IPS-20b (cell line): ENCODE data around the gene CACNA2D1.
A peak's percentile ranks its signal among the peaks of the same experiment; 100 is the strongest.

Source experiments
- H3K27ac ChIP-seq: one replicate; pipeline ENCODE4 v1.5.1; 2013; ENCODE audit warnings: low read length
- H3K27me3 ChIP-seq: 2 replicates; pipeline ENCODE4 v1.6.1; 2013; ENCODE audit warnings: mild to moderate bottlenecking, low read length, inconsistent platforms; ENCODE audit not compliant: insufficient read depth
- H3K36me3 ChIP-seq: 2 replicates; pipeline ENCODE4 v1.6.1; 2013; ENCODE audit warnings: low read depth, mild to moderate bottlenecking, inconsistent platforms, low read length, moderate library complexity; ENCODE audit not compliant: insufficient read depth
- H3K4me1 ChIP-seq: 2 replicates; pipeline ENCODE4 v1.6.1; 2013; ENCODE audit warnings: mild to moderate bottlenecking, control low read depth, inconsistent platforms, low read length, moderate library complexity; ENCODE audit not compliant: insufficient read depth
- H3K4me3 ChIP-seq: 2 replicates; pipeline ENCODE4 v1.5.1; 2013; ENCODE audit warnings: mild to moderate bottlenecking, low read length, inconsistent platforms
- H3K9ac ChIP-seq: 2 replicates; pipeline ENCODE4 v1.6.1; 2013; ENCODE audit warnings: low read depth, mild to moderate bottlenecking, inconsistent platforms, low read length, moderate library complexity
- H3K9me3 ChIP-seq: 2 replicates; pipeline ENCODE4 v1.6.1; 2013; ENCODE audit warnings: mild to moderate bottlenecking, low read depth, low read length, inconsistent platforms; ENCODE audit not compliant: insufficient read depth

CACNA2D1 gene

GRCh38 chr7:82443547-82444219 lies at the start of gene CACNA2D1:
Gene CACNA2D1 (minus strand): TSS chr7:82443777.
- H3K27me3 ChIP-seq, result peaks cover 26% of the 10 kb centered on the region; the same call in 1 of the 2 replicates
- H3K4me3 ChIP-seq, result peak within 1 kb of the TSS; percentile 86
- no peaks in the 10 kb centered on the region for H3K9me3 ChIP-seq
- H3K27ac ChIP-seq, result peak within 1 kb of the TSS; percentile 61
- H3K9ac ChIP-seq, result peak within 1 kb of the TSS; percentile 85
- no peaks in the 10 kb centered on the region for H3K36me3 ChIP-seq
- H3K4me1 ChIP-seq, result peaks cover 29% of the 10 kb centered on the region

- no peak overlapping the region for H3K9ac ChIP-seq
- no peaks in the 10 kb centered on the region for H3K4me1 ChIP-seq
- H3K36me3 ChIP-seq, result no peaks in the 10 kb centered on the region
- no peaks in the 10 kb centered on the region for H3K27me3 ChIP-seq
- no peak overlapping the region for H3K4me3 ChIP-seq
- H3K9me3 ChIP-seq, result no peaks in the 10 kb centered on the region; the same call in 1 of the 2 replicates
- no peak overlapping the region for H3K27ac ChIP-seq
These were observed 38.0 kb upstream of the CACNA2D1 start for GRCh38 chr7:82481499-82482097.

- no peaks in the 10 kb centered on the region for H3K36me3 ChIP-seq
- no peak overlapping the region for H3K27ac ChIP-seq
- no peaks in the 10 kb centered on the region for H3K9me3 ChIP-seq
- no peaks in the 10 kb centered on the region for H3K27me3 ChIP-seq
- H3K4me3 ChIP-seq, result no peak overlapping the region
- no peak overlapping the region for H3K9ac ChIP-seq
- no peaks in the 10 kb centered on the region for H3K4me1 ChIP-seq
These were observed 34.3 kb upstream of the CACNA2D1 start for GRCh38 chr7:82477733-82478515.

- Histone ChIP-seq H3K27ac (no peak overlapping the region), H3K9me3 (no peaks in the 10 kb centered on the region), H3K36me3 (no peaks in the 10 kb centered on the region), H3K9ac (no peak overlapping the region), H3K4me3 (no peak overlapping the region), H3K4me1 (peaks cover 9% of the 10 kb centered on the region), H3K27me3 (no peaks in the 10 kb centered on the region)
These were observed 29.4 kb upstream of the CACNA2D1 start for GRCh38 chr7:82472966-82473365.

DNA sequence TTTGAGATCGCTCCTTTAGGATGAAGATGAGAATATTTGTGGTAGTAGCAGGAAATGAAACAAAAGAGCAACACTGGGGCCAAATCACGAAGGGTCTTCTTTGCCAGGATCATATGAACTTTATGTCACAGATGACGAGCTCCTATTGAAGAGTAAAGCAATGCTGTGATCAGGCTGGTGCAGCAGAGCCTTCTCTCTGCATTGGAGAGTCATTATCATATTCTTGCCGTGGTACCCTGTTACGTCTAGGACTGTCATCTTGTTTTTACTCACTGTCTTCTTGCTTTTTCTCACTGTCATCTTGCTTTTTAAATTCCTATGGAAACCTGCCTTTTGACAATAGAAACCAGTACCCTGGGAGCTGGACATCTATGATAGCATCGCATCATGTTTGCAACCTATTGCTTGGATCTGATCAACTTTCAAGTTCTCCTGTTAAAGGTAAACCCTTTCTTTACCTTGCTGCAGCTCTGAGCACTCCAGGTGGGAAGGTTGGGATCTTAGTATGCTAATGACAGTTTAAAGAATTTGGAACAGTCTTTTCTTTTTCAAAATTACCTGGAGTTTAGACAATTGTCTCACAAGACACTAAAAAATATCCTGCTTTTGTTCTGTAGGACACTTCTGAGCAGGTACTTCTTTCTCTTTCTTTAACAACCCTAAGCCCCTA lies 27.9 kb upstream of the CACNA2D1 start:
- H3K27ac ChIP-seq, result no peak overlapping the region

DNA sequence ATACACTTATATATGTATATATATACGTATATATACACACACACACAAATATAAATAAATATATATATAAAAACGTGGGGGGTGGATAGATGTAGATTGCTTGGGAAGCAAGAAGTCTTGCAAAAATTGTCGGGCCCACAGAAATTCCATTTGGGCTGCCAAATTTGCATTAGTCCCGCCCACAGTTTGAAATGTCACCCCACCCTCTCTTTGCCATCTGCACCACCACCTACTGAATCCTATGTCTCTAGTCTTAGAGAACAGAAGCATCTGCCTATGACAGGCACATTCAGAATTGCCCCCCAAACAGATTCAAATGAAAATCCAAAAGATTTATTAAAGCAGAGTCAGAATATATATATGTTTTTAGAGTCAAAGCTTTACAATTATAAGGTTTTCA lies 25.6 kb upstream of the CACNA2D1 start:
- Histone ChIP-seq H3K9me3 (0 out of 2 replicates have a peak, but pooled peaks cover under 1% of the 10 kb centered on the region), H3K4me3 (no peak overlapping the region), H3K27ac (no peak overlapping the region), H3K27me3 (no peaks in the 10 kb centered on the region), H3K4me1 (peaks cover 9% of the 10 kb centered on the region), H3K9ac (no peak overlapping the region), H3K36me3 (no peaks in the 10 kb centered on the region)

More for the DNA sequence above, 27.9 kb upstream of the CACNA2D1 start:
- Histone ChIP-seq H3K27me3 (no peaks in the 10 kb centered on the region), H3K4me3 (peak overlapping the region; percentile 32; the same call in 1 of the 2 replicates), H3K9me3 (no peaks in the 10 kb centered on the region), H3K36me3 (no peaks in the 10 kb centered on the region), H3K9ac (no peak overlapping the region), H3K4me1 (peaks cover 9% of the 10 kb centered on the region)

GRCh38 chr7:82468435-82468834 lies 24.9 kb upstream of the CACNA2D1 start:
- H3K9ac ChIP-seq, result no peak overlapping the region
- H3K9me3 ChIP-seq, result peaks cover 6% of the 10 kb centered on the region; the same call in 1 of the 2 replicates
- peaks cover 9% of the 10 kb centered on the region for H3K4me1 ChIP-seq
- H3K36me3 ChIP-seq, result no peaks in the 10 kb centered on the region
- no peaks in the 10 kb centered on the region for H3K27me3 ChIP-seq
- no peak overlapping the region for H3K4me3 ChIP-seq
- no peak overlapping the region for H3K27ac ChIP-seq

- Histone ChIP-seq H3K9ac (no peak overlapping the region), H3K27me3 (no peaks in the 10 kb centered on the region)
These were observed 23.4 kb upstream of the CACNA2D1 start for GRCh38 chr7:82467020-82467419.

GRCh38 chr7:82464372-82464771 lies 20.8 kb upstream of the CACNA2D1 start:
- no peak overlapping the region for H3K4me3 ChIP-seq
- H3K27me3 ChIP-seq, result no peaks in the 10 kb centered on the region
- no peaks in the 10 kb centered on the region for H3K4me1 ChIP-seq

More at GRCh38 chr7:82467020-82467419, 23.4 kb upstream of the CACNA2D1 start:
- Histone ChIP-seq H3K4me3 (no peak overlapping the region), H3K9me3 (peaks cover 6% of the 10 kb centered on the region; the same call in 1 of the 2 replicates), H3K27ac (no peak overlapping the region), H3K4me1 (peaks cover 9% of the 10 kb centered on the region), H3K36me3 (no peaks in the 10 kb centered on the region)

GRCh38 chr7:82455295-82455694 lies 11.7 kb upstream of the CACNA2D1 start:
- Histone ChIP-seq H3K27ac (no peak overlapping the region), H3K27me3 (no peaks in the 10 kb centered on the region), H3K4me3 (no peak overlapping the region), H3K9me3 (no peaks in the 10 kb centered on the region), H3K4me1 (no peaks in the 10 kb centered on the region), H3K9ac (no peak overlapping the region), H3K36me3 (no peaks in the 10 kb centered on the region)

More at GRCh38 chr7:82464372-82464771, 20.8 kb upstream of the CACNA2D1 start:
- Histone ChIP-seq H3K9me3 (peaks cover 6% of the 10 kb centered on the region; the same call in 1 of the 2 replicates), H3K27ac (no peak overlapping the region), H3K9ac (no peak overlapping the region), H3K36me3 (no peaks in the 10 kb centered on the region)

- Histone ChIP-seq H3K36me3 (no peaks in the 10 kb centered on the region), H3K9ac (no peak overlapping the region), H3K27me3 (peaks cover 4% of the 10 kb centered on the region; the same call in 1 of the 2 replicates), H3K4me1 (peaks cover 8% of the 10 kb centered on the region), H3K4me3 (no peak overlapping the region), H3K27ac (no peak overlapping the region), H3K9me3 (no peaks in the 10 kb centered on the region)
These were observed 7.2 kb upstream of the CACNA2D1 start for GRCh38 chr7:82450759-82451158.
